Cerebellar cortex (tissue), 1 donor: Measurements from ENCODE around the gene NTM.

Source experiments
- DNase-seq: peaks from one replicate; pipeline ENCODE4 v3.0.0-alpha.2; 2015; ENCODE audit warnings: low spot score

Gene NTM

DNA sequence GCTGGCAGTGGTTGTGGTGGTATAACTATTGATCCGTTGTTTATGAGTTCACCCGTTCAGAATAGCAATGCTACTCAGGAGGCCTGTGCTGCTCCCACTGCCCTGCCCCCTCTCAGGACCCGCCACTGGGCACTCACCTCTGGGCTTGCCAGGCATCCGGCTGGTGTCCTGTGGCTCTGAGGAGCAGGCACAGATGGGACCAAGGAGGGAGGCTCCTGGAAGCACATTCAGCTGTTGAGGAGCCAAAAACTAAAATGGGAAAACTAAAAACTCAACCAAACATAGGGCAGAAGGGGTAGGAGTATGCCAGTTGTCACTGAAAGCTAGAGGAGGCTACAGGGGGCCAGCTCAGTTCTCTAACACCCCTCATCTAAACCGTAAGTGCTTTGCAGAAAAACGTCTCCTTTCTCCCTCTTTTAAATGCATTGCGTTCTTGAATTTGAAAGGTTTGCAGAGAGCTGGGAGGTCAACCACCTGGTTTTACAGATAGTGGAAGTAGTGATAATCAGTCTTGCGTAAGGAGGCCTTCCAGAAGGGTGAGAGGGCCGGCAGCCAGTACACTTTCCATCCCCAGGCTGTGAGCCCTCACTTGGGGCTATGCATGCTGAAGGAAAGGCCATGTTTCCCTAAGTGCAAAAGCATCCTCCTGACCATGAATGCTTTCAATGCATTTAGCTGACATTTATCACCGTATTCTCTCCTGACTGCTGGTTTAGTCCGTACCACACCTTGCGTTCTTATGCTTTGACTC is 547.4 kb downstream of the NTM start:
- DNase-seq = peak; percentile 95

DNA sequence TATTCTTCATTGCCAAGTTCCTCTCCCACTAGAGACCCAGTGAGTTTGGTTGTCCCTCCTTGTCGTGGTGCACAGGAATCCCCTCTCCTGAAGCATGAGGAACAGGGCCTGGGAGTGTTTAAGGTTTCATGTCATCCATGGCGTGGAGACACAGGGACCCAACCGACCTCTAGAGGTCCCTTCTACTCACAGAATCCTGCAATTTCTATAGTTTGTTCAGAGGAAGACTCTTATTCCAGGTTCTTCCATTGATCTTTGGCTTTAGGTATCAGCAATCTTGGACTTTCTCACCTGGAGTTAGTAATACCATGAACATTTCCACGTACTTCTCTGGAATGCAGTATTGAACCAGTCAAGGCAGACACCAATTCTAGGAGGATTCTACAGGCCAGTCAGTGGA is 548.2 kb downstream of the NTM start:
- no peak for DNase-seq

DNA sequence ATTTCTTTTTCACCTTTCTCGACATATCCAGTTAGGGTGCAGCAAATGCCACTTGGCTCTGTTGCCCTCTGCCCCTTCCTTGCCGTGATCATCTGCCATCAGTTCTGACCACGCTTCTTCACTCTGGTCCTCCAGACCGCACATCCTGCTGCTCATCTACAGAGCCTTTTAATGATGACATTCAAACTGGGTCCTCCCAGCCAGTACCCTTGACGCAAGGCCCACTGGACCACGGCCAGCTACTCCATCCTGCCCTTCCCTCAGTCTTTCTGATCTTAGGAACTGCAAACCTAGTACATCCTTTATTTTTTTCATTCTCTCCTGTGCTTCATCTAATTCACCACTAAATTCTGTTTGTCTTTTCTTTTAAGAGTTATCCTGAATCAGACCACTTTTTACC is 551.8 kb downstream of the NTM start:
- DNase-seq = peak; percentile 49

DNA sequence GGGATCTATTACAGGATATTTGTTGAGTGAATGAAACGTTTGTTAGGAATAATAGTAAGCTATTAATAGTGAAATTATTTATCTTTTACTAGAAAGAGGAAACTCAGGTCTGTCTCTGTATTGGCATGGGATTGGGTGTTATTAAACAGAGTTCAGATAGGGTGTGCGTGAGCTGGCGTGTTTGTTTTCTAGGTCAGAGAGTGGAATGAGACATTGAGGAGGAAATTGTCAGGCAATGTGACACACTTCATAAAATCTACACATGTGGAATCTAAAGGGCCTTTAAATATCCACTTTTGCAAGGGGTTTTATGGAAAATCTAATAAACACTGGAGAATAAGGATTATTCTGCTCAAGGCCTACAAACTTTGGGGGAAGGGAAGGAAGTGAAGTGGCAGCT is 552.9 kb downstream of the NTM start:
- DNase-seq = no peak

DNA sequence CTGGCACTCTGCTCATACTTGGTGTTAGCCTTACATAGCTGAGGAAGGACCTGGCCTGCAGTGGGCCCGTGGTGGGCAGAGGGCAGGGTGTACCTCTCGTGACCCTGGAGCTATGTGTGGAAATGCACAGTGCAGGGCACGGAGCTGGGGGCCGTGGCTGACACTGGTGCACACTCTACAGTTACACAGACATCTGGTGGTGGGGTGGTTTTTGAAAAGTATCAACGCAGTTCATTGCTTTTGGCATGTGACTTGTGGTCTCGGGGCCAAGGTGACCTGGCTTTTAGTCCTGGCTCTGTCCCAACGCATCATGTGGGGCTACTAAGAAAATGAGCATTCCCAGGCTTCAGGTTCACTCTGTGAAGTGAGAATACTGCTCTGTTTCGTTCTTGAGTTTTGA is 553.6 kb downstream of the NTM start:
- no peak for DNase-seq

DNA sequence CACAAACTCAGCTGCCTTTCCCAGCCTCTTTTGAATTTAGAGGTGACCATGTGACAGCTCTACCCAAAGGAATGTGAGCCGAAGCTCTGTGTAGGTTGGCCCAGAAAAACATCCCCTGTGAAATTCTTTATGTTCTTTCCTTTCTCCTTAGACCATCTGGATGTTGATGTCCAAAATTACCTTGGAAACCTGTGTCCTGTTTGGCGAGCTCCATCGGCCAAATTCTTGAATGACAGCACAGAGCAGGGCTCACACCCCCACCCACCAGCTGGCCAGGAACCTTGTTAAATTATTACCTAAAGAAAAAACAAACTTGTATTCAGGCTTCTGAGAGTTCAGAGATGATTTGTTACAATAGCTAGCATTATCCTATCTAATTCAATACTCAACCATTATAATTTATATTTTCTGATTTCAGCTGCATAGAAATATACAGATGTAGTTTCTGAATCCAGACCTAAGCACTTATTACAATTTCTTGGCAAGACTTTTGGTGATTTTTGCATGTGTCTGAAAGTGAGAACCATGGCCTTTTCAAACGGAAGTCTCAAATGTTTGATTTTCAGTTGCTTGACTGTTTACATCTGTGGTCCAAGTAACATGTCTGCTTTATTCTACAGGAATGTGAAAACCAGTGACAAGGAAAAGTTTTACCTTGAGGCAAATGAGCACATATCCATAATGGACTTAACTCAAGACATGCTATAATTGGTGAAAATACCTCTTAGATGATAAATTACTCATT is 554.2 kb downstream of the NTM start:
- DNase-seq = peak; percentile 48

DNA sequence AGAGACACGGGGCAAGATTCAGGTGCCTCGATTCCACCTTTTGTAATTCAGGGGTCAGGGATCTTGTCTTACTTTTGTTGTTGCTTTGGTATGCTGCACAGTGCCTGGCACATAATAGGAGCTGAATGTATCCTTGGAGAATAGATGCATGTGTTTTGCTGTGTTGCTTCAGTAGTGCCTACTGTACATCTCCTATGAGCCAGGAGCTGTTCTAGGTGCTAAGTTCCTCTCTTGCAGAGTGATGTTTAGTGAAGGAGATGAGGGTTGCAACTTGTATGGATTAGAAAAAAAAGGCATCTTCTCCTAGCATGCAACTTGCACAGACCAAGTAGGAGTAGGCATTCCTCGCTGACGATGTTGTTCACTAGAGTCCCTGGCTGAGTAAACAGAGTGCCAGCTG is 555.4 kb downstream of the NTM start:
- no peak for DNase-seq

DNA sequence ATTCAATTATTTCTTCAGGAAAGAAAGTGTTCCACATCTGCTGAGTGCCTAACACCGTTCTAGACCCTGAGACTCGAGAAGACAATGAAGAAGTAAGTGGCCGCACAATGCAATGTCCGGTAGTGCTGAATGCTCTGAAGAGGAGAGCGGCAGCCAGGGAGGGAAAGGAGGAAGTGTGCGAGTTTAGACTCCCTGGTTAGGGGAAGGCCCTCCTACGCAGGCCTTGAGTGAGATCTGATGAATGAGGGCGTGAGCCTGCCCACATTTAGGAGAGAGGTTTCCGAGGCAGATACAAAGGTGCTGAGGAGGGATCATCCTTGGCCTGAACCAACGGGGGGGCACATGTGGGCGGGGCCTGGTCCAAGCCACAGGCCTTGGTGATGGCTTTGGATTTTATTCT is 558.6 kb downstream of the NTM start:
- no peak for DNase-seq

DNA sequence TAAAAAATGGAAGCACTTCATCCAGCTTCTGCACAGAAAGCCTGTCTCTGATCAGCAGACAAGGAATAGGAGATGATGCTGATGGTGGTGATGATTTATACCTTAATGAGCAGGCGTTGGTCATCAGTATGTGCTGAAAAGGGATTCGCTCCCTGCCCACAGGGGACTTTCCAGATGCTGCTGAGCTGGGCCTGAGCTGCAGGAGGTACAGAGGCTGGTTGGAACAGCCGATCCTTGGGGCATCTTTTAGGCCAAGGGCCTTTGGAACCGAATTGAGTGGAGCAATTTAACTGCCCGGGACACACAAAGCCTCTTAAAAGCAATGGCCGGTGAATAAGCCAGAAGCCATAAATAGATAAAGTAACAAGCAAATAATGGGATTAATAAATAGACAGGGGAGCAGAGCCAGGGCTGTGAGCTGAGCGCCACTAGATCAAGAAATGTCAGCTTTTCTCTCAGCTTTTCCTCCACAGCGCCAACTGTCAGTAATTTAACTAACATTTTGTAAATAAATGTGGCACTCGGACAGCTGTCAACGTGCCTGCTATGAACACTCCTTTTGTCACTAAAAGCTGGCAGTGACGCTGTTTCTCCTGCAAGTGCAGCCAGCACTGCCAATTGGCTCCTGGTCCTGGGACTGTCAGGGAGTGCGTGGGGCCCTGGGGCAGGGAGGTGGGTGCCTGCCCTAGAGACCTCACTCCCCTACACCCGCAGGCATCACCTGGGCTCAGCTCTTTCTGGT is 562.3 kb downstream of the NTM start:
- DNase-seq = peak; percentile 89

DNA sequence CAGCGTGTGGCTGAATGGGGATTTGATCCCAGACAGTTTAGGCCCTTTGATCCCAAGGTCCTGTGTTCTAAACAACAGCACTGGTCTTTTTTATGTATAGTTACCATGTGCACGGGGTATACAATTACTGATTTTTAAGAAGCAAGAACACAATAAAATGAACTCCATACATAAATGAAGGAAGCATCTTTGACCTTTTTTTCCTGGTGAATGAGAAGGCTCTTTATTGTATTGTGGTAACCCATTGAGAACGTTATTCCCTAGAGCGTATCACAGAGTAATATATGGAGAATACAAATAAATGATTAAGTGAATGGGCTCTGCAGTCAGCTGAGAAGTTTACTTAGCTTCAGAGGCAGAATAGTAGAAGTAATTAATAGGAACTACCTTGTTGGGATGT is 563.6 kb downstream of the NTM start:
- DNase-seq = no peak

DNA sequence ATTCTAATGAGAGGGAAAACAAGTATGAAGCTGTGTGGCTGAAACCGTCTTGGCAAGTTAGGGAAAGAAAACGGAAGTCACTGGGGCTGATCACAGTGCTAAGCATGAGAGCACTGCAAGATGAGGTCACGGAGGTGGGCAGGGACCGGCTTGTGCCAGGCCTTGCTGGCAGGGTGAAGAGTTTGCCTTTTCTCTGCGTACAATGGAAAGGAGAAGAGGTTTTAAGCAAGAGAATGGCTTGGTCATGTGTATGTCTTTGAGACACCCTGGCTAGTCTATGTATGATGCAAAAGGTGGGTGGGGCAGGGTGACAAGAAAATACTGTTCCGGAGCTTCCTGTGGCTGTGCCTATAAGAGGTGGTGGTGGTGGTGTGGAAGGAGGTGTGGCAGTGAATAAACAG is 567.9 kb downstream of the NTM start:
- DNase-seq = peak; percentile 60

DNA sequence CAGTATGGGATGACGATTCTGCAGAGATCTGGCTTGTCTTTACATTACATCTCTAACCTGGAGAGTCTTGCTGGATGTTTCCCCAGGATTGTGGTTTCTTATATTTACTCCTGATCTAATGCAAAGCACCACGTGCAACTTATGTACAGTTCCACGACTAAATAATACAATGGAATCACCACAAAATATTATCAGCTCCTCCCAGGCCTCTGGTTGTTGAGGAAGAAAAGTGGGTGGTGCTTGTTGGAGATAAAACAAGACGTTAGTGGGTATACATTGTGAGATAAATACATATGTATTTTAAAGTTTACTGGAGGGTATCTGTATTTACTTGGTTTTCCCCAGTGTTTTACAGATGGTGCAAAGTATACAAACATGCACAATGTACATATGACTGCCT is 569.7 kb downstream of the NTM start:
- no peak for DNase-seq

DNA sequence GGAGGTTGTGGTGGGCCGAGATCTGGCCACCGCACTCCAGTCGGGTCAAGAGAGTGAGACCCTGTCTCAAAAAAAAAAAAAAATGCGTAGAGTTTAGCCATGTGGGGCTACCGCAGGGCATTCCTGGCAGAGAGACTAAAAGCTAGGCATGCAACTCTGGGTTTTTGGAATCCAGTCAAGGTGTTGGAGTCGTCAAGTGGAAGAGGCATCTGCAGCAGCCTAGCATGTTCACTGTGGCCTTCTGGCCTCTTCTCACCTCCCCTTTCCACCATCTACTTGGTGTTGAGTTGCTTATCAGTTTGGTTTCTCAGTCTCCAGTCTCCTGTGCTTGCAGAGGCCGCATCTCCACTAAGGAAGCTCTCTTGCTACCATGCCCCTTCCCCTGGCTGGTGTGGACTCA is 572.5 kb downstream of the NTM start:
- DNase-seq = no peak

DNA sequence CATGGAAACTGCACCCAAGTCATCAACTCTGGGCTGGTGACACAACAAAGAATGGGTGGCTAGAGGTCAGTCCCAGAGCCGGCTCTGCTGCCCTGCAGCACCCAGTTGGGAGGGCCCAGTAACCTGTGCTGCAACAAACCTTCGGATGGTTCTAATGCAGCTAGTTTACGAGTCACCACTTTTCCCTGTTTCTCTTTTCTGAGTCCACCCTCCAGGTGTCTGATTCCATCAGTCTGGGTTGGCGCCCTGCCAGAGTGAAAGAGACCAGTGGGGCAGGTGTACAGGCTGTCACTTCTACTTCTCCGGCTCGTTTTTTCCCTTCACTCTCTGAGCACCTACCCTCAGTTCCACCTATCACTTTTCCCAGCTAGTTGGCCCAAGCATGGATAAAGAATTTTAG is 572.9 kb downstream of the NTM start:
- peak; percentile 70 for DNase-seq

DNA sequence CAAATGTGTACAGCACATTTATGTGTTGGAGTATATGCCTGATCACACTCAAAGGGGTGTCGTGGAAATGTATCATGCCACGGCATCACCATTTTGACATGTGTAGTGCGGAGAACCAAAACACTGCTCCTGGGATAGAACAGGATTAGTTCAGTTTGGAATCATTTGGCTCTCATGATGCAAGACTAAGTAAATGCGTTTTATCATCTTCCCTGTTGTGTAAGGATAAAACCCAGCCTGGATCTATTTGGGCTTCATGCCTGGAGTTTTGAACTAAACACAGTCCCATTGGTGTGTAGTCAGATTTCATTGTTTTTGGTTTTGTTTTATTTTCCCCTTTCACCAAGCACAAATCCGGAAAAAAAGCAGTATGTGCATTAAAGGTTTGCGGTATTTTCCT is 574.3 kb downstream of the NTM start:
- no peak for DNase-seq

DNA sequence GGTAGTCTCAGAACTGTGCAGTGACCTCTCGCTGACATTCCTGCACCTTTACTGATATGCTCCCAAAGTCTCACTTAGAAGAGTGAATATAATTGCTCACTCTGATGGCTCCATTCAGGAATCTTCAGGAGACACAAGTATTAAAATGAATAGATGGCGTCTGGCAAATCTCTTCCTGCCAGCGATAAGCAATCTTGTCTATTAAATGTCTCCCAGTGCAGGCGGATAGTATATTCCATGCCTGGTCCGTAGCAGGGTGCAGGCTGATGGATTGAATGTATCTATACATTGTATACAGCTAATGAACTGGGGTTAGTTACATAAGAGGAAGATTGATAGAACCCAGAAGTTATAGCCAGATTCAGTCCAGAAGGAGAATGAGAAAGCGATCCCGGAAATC is 575.3 kb downstream of the NTM start:
- no peak for DNase-seq

DNA sequence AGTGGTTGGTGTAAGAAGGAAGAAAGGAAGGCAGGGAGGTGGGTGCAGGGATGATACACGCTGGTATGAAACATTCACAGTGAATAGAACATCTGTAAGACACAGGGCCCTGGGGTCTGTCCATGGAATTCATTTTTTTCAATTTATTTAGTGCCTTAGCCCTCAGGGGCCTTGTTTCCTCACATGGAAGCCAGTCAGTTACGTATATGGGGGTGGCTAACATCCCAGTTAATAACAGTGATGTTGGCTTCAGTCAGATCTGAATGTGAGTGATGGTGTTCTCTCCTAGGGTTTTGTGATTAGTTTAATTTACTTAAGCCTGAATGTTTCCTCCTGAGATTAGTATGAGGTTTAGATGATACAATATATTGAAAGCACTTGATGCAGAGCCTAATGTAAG is 577.1 kb downstream of the NTM start:
- no peak for DNase-seq

DNA sequence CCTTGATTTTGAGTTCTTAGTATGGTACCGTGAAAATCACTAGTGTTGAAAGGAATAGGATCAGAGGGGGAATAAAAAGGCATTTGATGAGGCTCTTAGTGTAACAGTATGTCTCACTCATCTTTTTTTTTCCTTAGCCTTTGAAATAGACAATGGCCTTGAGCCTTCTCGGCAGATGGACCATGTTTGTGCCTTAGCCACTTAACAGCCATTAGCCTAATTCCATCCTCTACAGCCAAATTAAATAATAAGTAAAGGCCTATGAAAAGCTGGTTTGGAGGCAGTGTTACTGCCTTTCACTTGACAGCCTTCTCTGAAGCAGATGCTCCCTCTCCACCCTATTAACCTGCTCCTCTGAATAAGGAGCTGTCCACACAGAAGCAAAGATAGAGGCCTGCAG is 580.7 kb downstream of the NTM start:
- DNase-seq = peak; percentile 76

DNA sequence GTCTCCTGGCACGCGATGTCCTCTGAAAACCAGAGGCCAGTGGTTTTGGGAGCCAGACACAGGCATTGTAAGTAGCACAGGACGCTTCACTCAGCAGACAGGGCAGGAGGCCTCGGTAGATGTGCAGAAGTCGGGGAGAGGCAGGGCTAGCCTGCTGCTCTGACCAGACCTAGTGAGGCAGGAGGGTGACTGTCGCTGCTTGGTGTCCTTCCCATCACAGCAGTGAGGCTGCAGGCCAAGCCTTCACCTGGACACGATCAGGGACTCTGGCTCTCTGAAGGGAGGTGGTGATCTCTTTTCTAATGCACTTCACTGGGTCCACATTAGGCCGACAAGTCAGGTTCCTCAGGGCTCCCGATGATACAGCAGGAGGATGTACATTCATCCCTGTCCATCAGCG is 583.7 kb downstream of the NTM start:
- DNase-seq = peak; percentile 61

DNA sequence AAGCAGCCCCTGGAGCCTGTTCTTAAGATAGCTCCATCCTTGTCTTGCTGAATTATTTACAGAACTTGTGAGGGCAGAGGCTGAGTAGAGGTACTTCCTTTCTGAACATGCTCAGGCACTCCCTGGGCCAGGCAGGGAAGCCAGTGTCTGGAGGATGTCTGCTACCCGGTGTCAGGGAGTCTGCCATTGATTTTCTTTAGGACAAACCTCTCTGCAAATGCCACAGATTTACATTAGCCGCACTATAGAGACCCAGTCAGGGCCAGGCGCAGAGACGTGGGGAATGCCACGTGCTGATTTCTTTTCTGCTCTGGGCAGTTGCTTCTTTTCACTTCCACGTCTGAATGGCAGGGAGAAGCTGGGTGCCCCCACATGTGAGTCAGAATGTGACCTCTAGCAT is 585.5 kb downstream of the NTM start:
- DNase-seq = no peak

DNA sequence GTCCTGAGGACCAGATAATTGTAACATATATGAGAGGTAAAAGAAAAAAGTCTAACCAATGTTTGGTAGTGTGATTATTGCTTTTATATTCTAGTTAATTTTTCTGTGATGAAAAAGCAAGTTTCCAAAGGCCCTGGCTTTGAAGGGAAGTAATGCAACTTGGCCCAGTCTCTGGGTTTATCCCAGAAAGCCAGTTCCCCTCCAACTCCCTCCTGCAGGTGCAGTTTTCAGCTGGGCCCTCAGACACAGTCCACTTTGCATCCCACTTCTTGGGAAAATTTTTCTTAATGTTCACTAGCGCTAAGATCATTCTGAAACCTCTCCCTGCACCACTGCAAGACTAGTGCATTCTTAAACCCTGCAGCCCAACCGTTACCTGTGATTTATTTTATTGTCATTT is 586.8 kb downstream of the NTM start:
- no peak for DNase-seq

DNA sequence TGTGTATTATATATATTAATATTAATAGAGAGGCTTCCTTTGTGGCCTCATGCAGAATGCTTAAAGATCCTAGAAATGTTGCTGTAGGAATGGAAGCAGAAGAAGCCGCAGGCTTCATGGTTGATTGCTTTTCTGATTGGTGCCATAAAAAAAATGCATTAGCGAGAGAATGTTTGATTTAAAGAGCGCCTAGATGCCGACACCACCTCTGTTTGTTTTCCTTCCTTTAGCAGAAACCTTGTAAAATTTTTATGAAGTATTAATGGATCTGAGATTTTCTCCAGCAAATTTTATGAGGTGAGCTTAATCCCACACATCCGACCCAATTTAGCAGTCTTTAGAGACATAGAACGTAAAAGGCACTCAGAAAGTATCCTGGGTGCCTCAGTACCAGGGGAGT is 587.5 kb downstream of the NTM start:
- no peak for DNase-seq

DNA sequence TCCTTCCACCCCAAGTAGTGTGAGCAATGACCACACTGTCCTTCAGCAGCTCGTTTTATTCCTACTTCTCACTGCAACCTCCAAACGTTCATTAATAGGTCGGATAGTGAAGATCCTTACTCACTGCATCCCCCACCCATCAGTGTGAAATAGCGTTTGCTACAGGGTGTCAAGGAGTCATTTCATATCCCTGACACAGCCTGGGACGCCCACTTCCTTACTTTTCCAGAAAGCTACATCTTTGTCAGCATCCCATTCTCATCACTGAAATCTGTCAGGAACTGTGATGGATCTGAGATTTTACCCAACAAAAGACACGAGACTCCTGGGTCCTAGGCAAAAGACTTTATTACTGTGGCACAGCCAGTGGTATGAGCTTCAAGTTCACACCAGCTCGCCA is 592.4 kb downstream of the NTM start:
- no peak for DNase-seq
